GM12872 (cell line): ENCODE measurements around the gene SFI1.

Experiments
- TF ChIP-seq, protein P1 (sequence below): IDR thresholded peaks from 3 replicates; pipeline ENCODE4 v1.5.1; 2011; ENCODE audit warnings: low read depth, mild to moderate bottlenecking, low read length, moderate library complexity; ENCODE audit not compliant: insufficient read depth

Gene SFI1

DNA sequence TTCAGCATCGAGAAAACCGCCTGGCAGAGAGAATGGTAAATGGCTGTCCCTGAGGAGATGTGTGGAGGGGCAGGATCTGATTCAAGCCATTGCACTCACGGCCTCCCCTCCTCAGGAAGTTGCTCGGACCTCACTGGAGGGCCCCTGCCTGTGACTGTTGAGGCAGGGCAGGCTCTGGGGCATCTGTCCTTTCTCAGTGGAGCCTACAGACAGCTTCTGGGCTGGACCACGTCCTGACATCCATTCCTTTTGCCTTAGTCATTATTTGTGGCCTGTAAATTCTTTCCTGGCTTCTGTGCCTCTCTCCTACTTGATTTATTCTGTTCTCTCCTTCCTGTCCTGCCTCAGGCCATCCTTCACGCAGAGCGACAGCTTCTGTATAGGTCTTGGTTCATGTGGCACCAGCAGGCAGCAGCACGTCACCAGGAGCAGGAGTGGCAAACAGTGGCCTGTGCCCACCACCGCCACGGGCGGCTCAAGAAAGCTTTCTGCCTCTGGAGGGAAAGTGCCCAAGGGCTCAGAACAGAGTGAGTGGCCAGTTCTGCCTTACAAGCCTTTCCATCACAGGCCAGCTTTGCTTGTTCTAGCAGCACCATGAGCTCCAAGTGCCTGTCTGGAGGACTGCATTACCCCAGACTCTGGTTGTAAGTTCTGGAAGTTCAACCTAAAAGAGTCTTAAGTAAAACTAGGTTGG lies 106.1 kb downstream of the SFI1 start:
- TF ChIP-seq, protein P1, sequence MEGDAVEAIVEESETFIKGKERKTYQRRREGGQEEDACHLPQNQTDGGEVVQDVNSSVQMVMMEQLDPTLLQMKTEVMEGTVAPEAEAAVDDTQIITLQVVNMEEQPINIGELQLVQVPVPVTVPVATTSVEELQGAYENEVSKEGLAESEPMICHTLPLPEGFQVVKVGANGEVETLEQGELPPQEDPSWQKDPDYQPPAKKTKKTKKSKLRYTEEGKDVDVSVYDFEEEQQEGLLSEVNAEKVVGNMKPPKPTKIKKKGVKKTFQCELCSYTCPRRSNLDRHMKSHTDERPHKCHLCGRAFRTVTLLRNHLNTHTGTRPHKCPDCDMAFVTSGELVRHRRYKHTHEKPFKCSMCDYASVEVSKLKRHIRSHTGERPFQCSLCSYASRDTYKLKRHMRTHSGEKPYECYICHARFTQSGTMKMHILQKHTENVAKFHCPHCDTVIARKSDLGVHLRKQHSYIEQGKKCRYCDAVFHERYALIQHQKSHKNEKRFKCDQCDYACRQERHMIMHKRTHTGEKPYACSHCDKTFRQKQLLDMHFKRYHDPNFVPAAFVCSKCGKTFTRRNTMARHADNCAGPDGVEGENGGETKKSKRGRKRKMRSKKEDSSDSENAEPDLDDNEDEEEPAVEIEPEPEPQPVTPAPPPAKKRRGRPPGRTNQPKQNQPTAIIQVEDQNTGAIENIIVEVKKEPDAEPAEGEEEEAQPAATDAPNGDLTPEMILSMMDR, result no peak

DNA sequence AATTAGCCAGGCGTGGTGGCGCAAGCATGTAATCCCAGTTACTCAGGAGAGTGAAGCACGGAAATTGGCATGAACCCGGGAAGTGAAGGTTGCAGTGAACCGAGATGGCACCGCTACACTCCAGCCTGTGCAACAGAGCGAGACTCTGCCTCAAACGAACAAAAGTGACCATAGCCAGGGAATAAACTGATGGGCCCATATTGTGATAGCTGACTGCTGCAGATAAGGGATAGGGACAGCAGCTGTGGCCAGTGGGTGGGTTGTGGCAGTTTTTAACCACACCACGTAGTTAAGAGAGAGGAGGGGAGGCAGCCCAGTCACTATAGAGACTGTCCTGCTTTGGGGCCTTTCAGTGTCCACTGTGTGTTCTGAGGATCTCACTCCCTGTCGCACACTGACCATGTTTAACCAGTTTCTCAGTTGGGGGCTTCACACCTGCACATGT lies 106.8 kb downstream of the SFI1 start:
- TF ChIP-seq, protein P1, result no peak

DNA sequence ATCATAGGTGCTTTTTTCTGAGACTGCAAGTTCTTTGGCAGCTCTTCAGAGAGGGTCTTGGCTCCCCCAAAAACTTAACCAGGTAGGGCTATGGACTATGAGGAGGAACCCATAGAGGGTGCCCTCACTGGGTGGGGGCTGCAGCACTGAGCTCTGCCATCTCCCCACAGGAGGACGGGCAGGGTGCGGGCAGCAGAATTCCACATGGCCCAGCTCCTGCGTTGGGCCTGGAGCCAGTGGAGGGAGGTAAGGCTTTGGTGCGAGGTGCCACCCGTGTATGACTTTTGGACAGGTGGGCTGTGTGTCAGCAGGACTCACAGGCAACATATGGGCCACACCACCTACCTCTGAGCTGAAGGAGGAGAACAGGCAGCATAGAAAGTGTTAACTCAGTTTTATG lies 107.2 kb downstream of the SFI1 start:
- TF ChIP-seq, protein P1, result no peak

DNA sequence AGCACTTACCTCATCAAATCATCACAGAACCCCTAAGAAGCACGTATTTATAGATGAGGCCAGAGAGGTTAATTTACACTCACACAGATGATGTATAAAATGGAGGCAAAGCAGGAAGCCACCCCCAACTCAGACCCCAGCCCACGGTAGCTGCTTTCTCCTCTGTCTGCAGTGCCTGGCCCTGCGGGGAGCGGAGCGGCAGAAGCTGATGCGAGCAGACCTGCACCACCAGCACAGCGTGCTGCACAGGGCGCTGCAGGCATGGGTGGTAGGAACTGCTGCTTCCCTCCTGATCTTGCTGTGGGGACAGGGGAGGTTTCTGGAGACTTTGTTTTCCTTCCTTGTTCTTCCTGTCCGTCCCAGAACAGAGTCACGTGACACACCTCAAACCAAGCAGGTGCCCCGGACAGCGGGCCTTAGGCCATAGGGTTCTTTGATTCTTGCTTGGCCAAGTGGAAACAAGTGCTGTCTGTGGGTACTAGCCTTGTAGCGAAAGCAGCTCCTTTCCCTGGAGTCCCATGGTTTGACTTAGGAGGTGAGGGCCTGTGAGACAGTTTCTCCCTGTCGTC lies 107.9 kb downstream of the SFI1 start:
- TF ChIP-seq, protein P1, result no peak

DNA sequence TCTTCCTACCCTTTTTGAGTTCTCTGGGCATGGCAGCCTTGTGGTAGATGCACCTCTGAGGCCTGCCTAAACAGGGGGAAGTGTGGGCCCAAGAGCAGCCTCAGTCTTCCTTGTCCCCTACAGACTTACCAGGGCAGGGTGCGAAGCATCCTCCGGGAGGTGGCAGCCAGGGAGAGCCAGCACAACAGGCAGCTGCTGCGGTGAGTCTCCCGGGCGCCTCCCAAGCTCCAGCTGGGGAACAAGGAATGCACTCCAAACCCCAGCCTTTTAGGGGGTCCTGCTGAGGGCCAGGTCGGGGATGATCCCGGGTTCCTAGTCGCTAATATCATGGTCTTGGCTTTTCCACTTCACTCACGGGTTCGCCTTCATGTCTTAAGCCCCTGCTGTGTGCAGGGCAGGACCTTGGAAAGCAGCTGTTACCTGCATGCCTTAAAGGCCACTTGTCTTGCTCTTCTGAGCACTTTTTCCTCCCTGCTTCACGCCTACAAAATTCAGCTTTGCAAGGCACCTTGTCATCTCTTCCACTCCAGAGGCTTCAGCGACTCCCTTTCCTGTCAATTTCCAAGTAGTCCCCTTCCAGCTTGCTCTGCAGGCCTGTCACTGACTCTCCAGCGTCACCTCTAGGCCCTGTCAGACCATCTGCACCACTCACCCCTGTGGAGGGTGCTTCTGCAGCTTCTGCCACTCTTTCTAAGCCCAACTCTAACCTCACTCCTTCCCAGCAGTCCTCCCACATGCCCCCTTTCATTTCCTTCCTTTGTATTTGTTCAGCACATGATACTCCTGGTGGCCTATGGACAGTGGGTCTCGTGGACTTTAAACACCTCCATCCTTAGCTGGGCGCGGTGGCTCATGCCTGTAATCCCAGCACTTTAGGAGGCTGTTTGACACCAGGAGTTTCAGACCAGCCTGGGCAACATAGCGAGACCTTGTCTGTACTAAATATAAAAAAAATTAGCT lies 108.7 kb downstream of the SFI1 start:
- TF ChIP-seq, protein P1, result no peak

DNA sequence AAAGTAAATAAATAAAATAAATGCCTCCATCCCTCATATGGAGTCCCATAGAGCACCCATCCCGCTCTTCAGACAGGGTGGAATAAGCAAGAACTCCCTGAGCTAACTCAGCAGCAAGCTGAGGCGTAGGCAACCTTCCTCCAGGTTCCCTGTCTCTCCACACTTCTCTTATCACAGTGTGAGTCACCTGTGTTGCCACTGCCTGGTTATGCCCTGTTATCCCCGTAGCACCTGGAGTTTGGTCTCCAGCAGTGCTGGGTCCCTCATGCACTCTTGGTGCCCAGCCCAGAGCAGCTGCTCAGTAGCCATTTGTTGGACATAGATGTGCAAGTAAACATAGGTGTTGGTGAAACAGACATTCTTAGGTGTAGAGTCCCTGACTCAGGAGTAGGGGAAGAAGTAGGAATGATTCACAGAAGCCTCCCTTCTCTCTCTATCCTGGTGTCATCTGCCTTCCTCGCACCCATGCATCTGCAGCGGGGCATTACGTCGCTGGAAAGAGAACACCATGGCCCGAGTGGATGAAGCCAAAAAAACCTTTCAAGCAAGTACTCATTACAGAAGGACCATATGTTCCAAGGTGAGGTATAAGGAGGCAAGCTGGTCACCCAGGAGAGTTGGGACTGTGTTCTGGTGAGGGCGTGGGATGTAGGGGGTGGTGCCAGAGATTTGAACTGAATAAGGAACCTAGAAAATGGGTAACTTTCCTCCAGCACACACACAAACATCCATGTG lies 109.7 kb downstream of the SFI1 start:
- TF ChIP-seq, protein P1, result no peak
